Tibial artery (tissue), 4 donors: ENCODE results near the gene CAPN12.

Source experiments
- DNase-seq, 2 donors: peaks; one replicate each; pipeline ENCODE4 v3.0.0-alpha.2; 2019
- H3K27ac ChIP-seq, 2 donors: fragments of 200-600 bp; sonication (generic) in 1 of 2; 1 replicate in 1 of 2; 2 replicates in 1 of 2; pipeline ENCODE4 v1.5.1; 2018 to 2019; ENCODE audit warnings: mild to moderate bottlenecking in 1 of 2
- H3K27me3 ChIP-seq, 2 donors: fragments of 200-600 bp; sonication (generic) in 1 of 2; one replicate each; pipeline versions ENCODE4 v1.5.1 to v1.6.0; 2016 to 2019
- H3K36me3 ChIP-seq, 3 donors: fragments of 200-600 bp; sonication (generic) in 2 of 3; one replicate each; pipeline ENCODE4 v1.5.1; 2016 to 2019; ENCODE audit warnings: mild to moderate bottlenecking in 2 of 3
- H3K4me1 ChIP-seq, 4 donors: fragments of 200-600 bp; sonication (generic) in 2 of 4; 1 replicate in 3 of 4; 2 replicates in 1 of 4; pipeline ENCODE4 v1.5.1; 2016 to 2019
- H3K4me3 ChIP-seq, 2 donors: fragments of 200-600 bp; sonication (generic) in 1 of 2; 1 replicate in 1 of 2; 2 replicates in 1 of 2; pipeline ENCODE4 v1.5.1; 2018 to 2019; ENCODE audit warnings: mild to moderate bottlenecking in 2 of 2
- H3K9me3 ChIP-seq, 3 donors: fragments of 200-600 bp; sonication (generic) in 1 of 3; one replicate each; pipeline ENCODE4 v1.5.1; 2016 to 2019
- CTCF ChIP-seq, 2 experiments: fragments of 200-600 bp in 1 of 2; fragments of 450-650 bp in 1 of 2; IDR thresholded peaks; one replicate each; pipeline ENCODE4 v1.5.1; 2017 to 2019; ENCODE audit warnings: antibody characterized with exemption in 2 of 2, mild to moderate bottlenecking in 1 of 2, moderate library complexity in 1 of 2
- intact Hi-C: fragments of 100-400 bp; cut with DNase I; formaldehyde crosslinking; loops from one replicate; pipeline ENCODE4 v1.15.0; 2023; ENCODE audit warnings: low total_unique reads

CAPN12 gene

GRCh38 chr19:38709119-38709518 lies 35.2 kb downstream of the CAPN12 start:
- no peak for TF ChIP-seq CTCF (IDR thresholded peaks at IDR 0.05)
- intact Hi-C loops: no loop called here
- peak overlapping the region; percentile 91 to 94 for H3K27ac ChIP-seq
- H3K9me3 ChIP-seq: no peaks in the 10 kb centered on the region
- H3K4me1 ChIP-seq: peaks cover 0 to 100% (median 93%) of the 10 kb centered on the region in 4 donors
- DNase-seq: no peak
- peaks cover 76 to 89% (median 77%) of the 10 kb centered on the region in 3 donors for H3K36me3 ChIP-seq
- no peak overlapping the region for H3K4me3 ChIP-seq
- no peaks in the 10 kb centered on the region for H3K27me3 ChIP-seq

- Histone ChIP-seq H3K27ac (peak overlapping the region; percentile 91 to 94), H3K4me3 (no peak overlapping the region), H3K36me3 (peaks cover 76 to 90% (median 81%) of the 10 kb centered on the region in 3 donors), H3K4me1 (peaks cover 0 to 100% (median 94%) of the 10 kb centered on the region in 4 donors), H3K9me3 (no peaks in the 10 kb centered on the region), H3K27me3 (no peaks in the 10 kb centered on the region)
- DNase-seq: no peak
- intact Hi-C loops: no loop called here
- no peak for TF ChIP-seq CTCF (IDR thresholded peaks at IDR 0.05)
Observed at GRCh38 chr19:38708413-38709024, 35.8 kb downstream of the CAPN12 start.

GRCh38 chr19:38707512-38708114 lies 36.7 kb downstream of the CAPN12 start:
- peak in 1 of 2 donors; percentile 59 for DNase-seq
- H3K4me1 ChIP-seq: peaks cover 0 to 100% (median 90%) of the 10 kb centered on the region in 4 donors

GRCh38 chr19:38706792-38707511 lies 37.3 kb downstream of the CAPN12 start:
- TF ChIP-seq CTCF (IDR thresholded peaks at IDR 0.05): no peak
- Histone ChIP-seq H3K27ac (peak overlapping the region; percentile 91 to 94), H3K4me1 (peaks cover 0 to 100% (median 90%) of the 10 kb centered on the region in 4 donors), H3K36me3 (peaks cover 85 to 99% (median 96%) of the 10 kb centered on the region in 3 donors), H3K9me3 (no peaks in the 10 kb centered on the region), H3K27me3 (no peaks in the 10 kb centered on the region), H3K4me3 (no peak overlapping the region)
- intact Hi-C loops: no loop called here
- DNase-seq: no peak

More at GRCh38 chr19:38707512-38708114, 36.7 kb downstream of the CAPN12 start:
- Histone ChIP-seq H3K36me3 (peaks cover 85 to 95% (median 90%) of the 10 kb centered on the region in 3 donors), H3K4me3 (no peak overlapping the region), H3K9me3 (no peaks in the 10 kb centered on the region), H3K27me3 (no peaks in the 10 kb centered on the region), H3K27ac (peak overlapping the region; percentile 91 to 94)
- TF ChIP-seq CTCF (IDR thresholded peaks at IDR 0.05): no peak
- intact Hi-C loops: no loop called here

GRCh38 chr19:38705197-38706019 lies 38.9 kb downstream of the CAPN12 start:
- H3K27ac ChIP-seq: peak overlapping the region; percentile 91 to 94
- H3K9me3 ChIP-seq: no peaks in the 10 kb centered on the region
- H3K27me3 ChIP-seq: no peaks in the 10 kb centered on the region
- no peak overlapping the region for H3K4me3 ChIP-seq
- peaks cover 0 to 100% (median 91%) of the 10 kb centered on the region in 4 donors for H3K4me1 ChIP-seq
- no peak for TF ChIP-seq CTCF (IDR thresholded peaks at IDR 0.05)
- intact Hi-C loops: no loop called here
- DNase-seq: no peak
- peaks cover 88 to 98% (median 96%) of the 10 kb centered on the region in 3 donors for H3K36me3 ChIP-seq
